Muscle of leg (tissue), 11 donors: Measurements from ENCODE around the gene PGK1. TPM values are rescaled to one million over a fixed set of nuclear protein-coding genes. Genes with fewer than 3 reads are reported as not detected.
A peak's percentile ranks its signal among the peaks of the same experiment; 100 is the strongest.
"Not testable (repeated sequence)": the region's sequence is repeated elsewhere in the genome, so short reads cannot be mapped to it uniquely, and the experiment has no call there.

Experiments used
- DNase-seq: peaks from one replicate; pipeline ENCODE4 v3.0.0; 2013
- H3K27ac ChIP-seq: one replicate; pipeline ENCODE4 v1.5.1; 2013; ENCODE audit warnings: mild to moderate bottlenecking, low read length, control low read depth
- H3K27me3 ChIP-seq: one replicate; pipeline ENCODE4 v1.6.1; 2013; ENCODE audit warnings: low read length; ENCODE audit not compliant: control insufficient read depth, insufficient read depth
- H3K36me3 ChIP-seq: one replicate; pipeline ENCODE4 v1.6.1; 2013; ENCODE audit warnings: low read length; ENCODE audit not compliant: control insufficient read depth, insufficient read depth
- H3K4me1 ChIP-seq: one replicate; pipeline ENCODE4 v1.6.1; 2013; ENCODE audit warnings: low read length; ENCODE audit not compliant: control insufficient read depth, insufficient read depth
- H3K4me3 ChIP-seq: one replicate; pipeline ENCODE4 v1.5.1; 2013; ENCODE audit warnings: low read length, control low read depth
- H3K9me3 ChIP-seq: replicated peaks from 2 replicates; pipeline ENCODE4 v1.6.1; 2013; ENCODE audit warnings: low read depth, low read length; ENCODE audit not compliant: control insufficient read depth
- WGBS: methylation state at CpG from one replicate; pipeline ENCODE4 v1.1.5; 2013; ENCODE audit warnings: missing lambda C conversion rate; ENCODE audit not compliant: insufficient coverage; 5-methylcytosine and 5-hydroxymethylcytosine counted together
- polyA plus RNA-seq, 8 donors: library from polyadenylated mRNA; unstranded; fragments of 120-200 nt; gene quantifications; one replicate each; pipeline versions ENCODE4 v1.2.1 to v1.2.3, GENCODE V29; 2013; ENCODE audit warnings: inconsistent platforms in 1 of 8, low replicate concordance in 1 of 8; ENCODE audit not compliant: insufficient read length in 8 of 8, insufficient read depth in 1 of 8
- total RNA-seq: library from RNA; stranded (reverse); fragments of 120-200 nt; gene quantifications from one replicate; pipeline ENCODE4 v1.2.4, GENCODE V29; 2013

PGK1 gene
- total and polyA plus RNA-seq, 9 donors, result 192 to 300 (median 246) TPM

- Histone ChIP-seq H3K9me3 (no peaks in the 10 kb centered on the region), H3K4me3 (no peak overlapping the region), H3K27ac (no peak overlapping the region), H3K27me3 (peaks cover 2% of the 10 kb centered on the region), H3K36me3 (peaks cover 6% of the 10 kb centered on the region), H3K4me1 (no peaks in the 10 kb centered on the region)
- DNase-seq, result no peak
- WGBS, result no CpG with 5 or more reads among the region's 1 CpG
Observed at GRCh38 chrX:78130396-78130795, 26.3 kb downstream of the PGK1 start.

- Histone ChIP-seq H3K27me3 (peaks cover 2% of the 10 kb centered on the region), H3K4me1 (no peaks in the 10 kb centered on the region), H3K4me3 (no peak overlapping the region), H3K9me3 (no peaks in the 10 kb centered on the region), H3K36me3 (peaks cover 2% of the 10 kb centered on the region), H3K27ac (no peak overlapping the region)
- no peak for DNase-seq
- WGBS, result no CpG with 5 or more reads among the region's 1 CpG
Observed at GRCh38 chrX:78131117-78131516, 27.1 kb downstream of the PGK1 start.

GRCh38 chrX:78133238-78133960 is 29.4 kb downstream of the PGK1 start:
- peaks cover 2% of the 10 kb centered on the region for H3K36me3 ChIP-seq
- H3K4me3 ChIP-seq, result no peak overlapping the region
- H3K9me3 ChIP-seq, result no peaks in the 10 kb centered on the region
- no peaks in the 10 kb centered on the region for H3K4me1 ChIP-seq
- no peak overlapping the region for H3K27ac ChIP-seq
- H3K27me3 ChIP-seq, result no peaks in the 10 kb centered on the region
- no peak for DNase-seq
- WGBS, result no CpG with 5 or more reads among the region's 4 CpGs

GRCh38 chrX:78139160-78140123 is 35.4 kb downstream of the PGK1 start, which contains the start of gene TAF9B:
Gene TAF9B, minus strand, starts transcription at chrX:78139650. Its CDS starts 39 bp downstream, at chrX:78139611.
- DNase-seq, result peak; percentile 93
- Histone ChIP-seq H3K4me1 (no peaks in the 10 kb centered on the region), H3K27ac (peak within 1 kb of the TSS; percentile 84), H3K4me3 (peak within 1 kb of the TSS; percentile 83), H3K27me3 (no peaks in the 10 kb centered on the region), H3K36me3 (no peaks in the 10 kb centered on the region), H3K9me3 (no peaks in the 10 kb centered on the region)
- 45% methylated on average over 48 of the region's 59 CpGs for WGBS

- Histone ChIP-seq H3K27me3 (no peaks in the 10 kb centered on the region), H3K27ac (no peak overlapping the region), H3K4me3 (no peak overlapping the region), H3K36me3 (no peaks in the 10 kb centered on the region), H3K4me1 (no peaks in the 10 kb centered on the region), H3K9me3 (no peaks in the 10 kb centered on the region)
- 85% methylated on average over 9 of the region's 9 CpGs for WGBS
- no peak for DNase-seq
Observed at GRCh38 chrX:78140206-78140605, 36.2 kb downstream of the PGK1 start.

- DNase-seq, H3K9me3 ChIP-seq, H3K4me1 ChIP-seq, H3K4me3 ChIP-seq, H3K36me3 ChIP-seq, H3K27me3 ChIP-seq, H3K27ac ChIP-seq: not testable (repeated sequence)
- WGBS, result 83% methylated on average over 1 of the region's 5 CpGs
Observed at GRCh38 chrX:78147002-78147540, 43.0 kb downstream of the PGK1 start.

- not testable (repeated sequence) for H3K9me3 ChIP-seq, H3K4me3 ChIP-seq, DNase-seq, H3K4me1 ChIP-seq, H3K27ac ChIP-seq, H3K36me3 ChIP-seq, H3K27me3 ChIP-seq
- WGBS, result 100% methylated on average over 1 of the region's 2 CpGs
Observed at GRCh38 chrX:78157373-78157772, 53.3 kb downstream of the PGK1 start.

GRCh38 chrX:78157846-78158245 is 53.8 kb downstream of the PGK1 start:
- H3K4me1 ChIP-seq, H3K27ac ChIP-seq, H3K36me3 ChIP-seq, H3K9me3 ChIP-seq, DNase-seq, H3K27me3 ChIP-seq, H3K4me3 ChIP-seq: not testable (repeated sequence)
- 67% methylated on average over 4 of the region's 10 CpGs for WGBS

GRCh38 chrX:78160711-78161110 is 56.7 kb downstream of the PGK1 start:
- not testable (repeated sequence) for H3K9me3 ChIP-seq, DNase-seq, H3K4me3 ChIP-seq, H3K4me1 ChIP-seq, H3K36me3 ChIP-seq, H3K27ac ChIP-seq, H3K27me3 ChIP-seq
- 68% methylated on average over 4 of the region's 4 CpGs for WGBS

GRCh38 chrX:78163175-78163574 is 59.1 kb downstream of the PGK1 start:
- not testable (repeated sequence) for H3K9me3 ChIP-seq, H3K27me3 ChIP-seq, H3K4me1 ChIP-seq, H3K36me3 ChIP-seq, H3K27ac ChIP-seq, DNase-seq, H3K4me3 ChIP-seq
- WGBS, result 86% methylated on average over 2 of the region's 4 CpGs
